K562 (cell line): Measurements from ENCODE around the gene PRCP. TPM values are rescaled to one million over a fixed set of nuclear protein-coding genes. Genes with fewer than 3 reads are reported as not detected.

Source experiments
- ARID3A ChIP-seq: IDR thresholded peaks from 2 replicates; pipeline ENCODE4 v1.6.1; 2012; ENCODE audit warnings: low read depth, low read length, improper control_type of control experiment, borderline replicate concordance
- COPS2 ChIP-seq: fragments of 450-650 bp; conservative IDR thresholded peaks from 2 replicates; pipeline ENCODE4 v1.6.1; 2016; ENCODE audit warnings: mild to moderate bottlenecking, moderate library complexity
- FOXO4 ChIP-seq: fragments of 450-650 bp; formaldehyde crosslinking; IDR thresholded peaks from 2 replicates; pipeline ENCODE4 v1.4.0; 2020; ENCODE audit warnings: mild to moderate bottlenecking, moderate library complexity
- HES1 ChIP-seq: fragments of 450-650 bp; IDR thresholded peaks from 2 replicates; pipeline ENCODE4 v1.6.1; 2016; ENCODE audit warnings: low read depth, mild to moderate bottlenecking, moderate library complexity
- HEY1 ChIP-seq: fragments of 250-450 bp; sonication (Bioruptor Pico); IDR thresholded peaks from 2 replicates; pipeline ENCODE4 v1.5.0; 2020; ENCODE audit warnings: mild to moderate bottlenecking, moderate library complexity, borderline replicate concordance
- MBD2 ChIP-seq: sonication (generic); IDR thresholded peaks from 2 replicates; pipeline ENCODE4 v1.6.1; 2016; ENCODE audit warnings: low read depth, borderline replicate concordance
- MXI1 ChIP-seq: IDR thresholded peaks from 2 replicates; pipeline ENCODE4 v1.6.1; 2011; ENCODE audit warnings: low read depth, mild to moderate bottlenecking, improper control_type of control experiment, low read length
- PREB ChIP-seq: sonication (generic); formaldehyde crosslinking; IDR thresholded peaks from 2 replicates; pipeline ENCODE4 v1.8.1; 2023; ENCODE audit warnings: mild to moderate bottlenecking, missing genetic modification reagents
- SMARCA4 ChIP-seq: fragments of 450-650 bp; IDR thresholded peaks from 2 replicates; pipeline ENCODE4 v1.6.1; 2016
- TFE3 ChIP-seq: fragments of 450-650 bp; formaldehyde crosslinking; IDR thresholded peaks from 2 replicates; pipeline ENCODE4 v1.4.0; 2020; ENCODE audit warnings: mild to moderate bottlenecking, mixed read lengths
- ZNF764 ChIP-seq: fragments of 250-450 bp; sonication (Bioruptor Pico); IDR thresholded peaks from 2 replicates; pipeline ENCODE4 v1.4.0; 2020; ENCODE audit warnings: low read depth, mild to moderate bottlenecking, moderate library complexity
- polyA plus RNA-seq, 8 experiments: library from polyadenylated mRNA; depleted of rRNA in 4 of 8; stranded (reverse) in 5 of 8; unstranded in 3 of 8; fragments of >200 nt; fragmentation: Nextera tagmentation in 2 of 8; fragmentation: Illumina TruSeq in 1 of 8; extraction: Ambion mirVana in 2 of 8; extraction: Trizol in 1 of 8; gene quantifications; 2 replicates each; pipeline versions ENCODE4 v1.2.1 to v1.2.3, GENCODE V29; 2011 to 2014; ENCODE audit warnings: inconsistent platforms in 1 of 8, missing spikeins in 1 of 8
- total RNA-seq, 7 experiments: library from RNA; depleted of rRNA in 6 of 7; stranded (reverse); fragments of >200 nt in 6 of 7; fragmentation: Illumina TruSeq in 2 of 7; extraction: Trizol in 2 of 7; gene quantifications; 2 replicates each; pipeline versions ENCODE4 v1.2.1 to v1.2.3, GENCODE V29; 2011 to 2021; ENCODE audit warnings: low replicate concordance in 1 of 7
- TF ChIP-seq, protein P1 (sequence below): IDR thresholded peaks from 3 replicates; pipeline ENCODE4 v1.6.1; 2011; ENCODE audit warnings: borderline replicate concordance, mild to moderate bottlenecking; ENCODE audit not compliant: insufficient read length, insufficient read depth
- TF ChIP-seq, protein P2 (sequence below): IDR thresholded peaks from 2 replicates; pipeline ENCODE4 v1.6.1; 2016; ENCODE audit warnings: missing genetic modification characterization, missing compliant biosample characterization
- TF ChIP-seq, protein P3 (sequence below), 2 experiments: fragments of 150-350 bp in 1 of 2; IDR thresholded peaks; 2 replicates each; pipeline ENCODE4 v1.6.1; 2012 to 2016; ENCODE audit warnings: low read depth in 2 of 2, low read length in 2 of 2, mild to moderate bottlenecking in 1 of 2, moderate library complexity in 1 of 2

PRCP gene
- total and polyA plus RNA-seq, 9 of the 15 experiments (the other 6 are each of a cell fraction or from before 2014, with no cell fraction given) = 9.5 to 43.1 (median 23.2) TPM

- TF ChIP-seq, protein P1, sequence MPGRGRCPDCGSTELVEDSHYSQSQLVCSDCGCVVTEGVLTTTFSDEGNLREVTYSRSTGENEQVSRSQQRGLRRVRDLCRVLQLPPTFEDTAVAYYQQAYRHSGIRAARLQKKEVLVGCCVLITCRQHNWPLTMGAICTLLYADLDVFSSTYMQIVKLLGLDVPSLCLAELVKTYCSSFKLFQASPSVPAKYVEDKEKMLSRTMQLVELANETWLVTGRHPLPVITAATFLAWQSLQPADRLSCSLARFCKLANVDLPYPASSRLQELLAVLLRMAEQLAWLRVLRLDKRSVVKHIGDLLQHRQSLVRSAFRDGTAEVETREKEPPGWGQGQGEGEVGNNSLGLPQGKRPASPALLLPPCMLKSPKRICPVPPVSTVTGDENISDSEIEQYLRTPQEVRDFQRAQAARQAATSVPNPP = no peak
- no peak for TF ChIP-seq COPS2
- no peak for TF ChIP-seq ZNF764 (CRISPR knock-in tag)
- TF ChIP-seq, protein P2, sequence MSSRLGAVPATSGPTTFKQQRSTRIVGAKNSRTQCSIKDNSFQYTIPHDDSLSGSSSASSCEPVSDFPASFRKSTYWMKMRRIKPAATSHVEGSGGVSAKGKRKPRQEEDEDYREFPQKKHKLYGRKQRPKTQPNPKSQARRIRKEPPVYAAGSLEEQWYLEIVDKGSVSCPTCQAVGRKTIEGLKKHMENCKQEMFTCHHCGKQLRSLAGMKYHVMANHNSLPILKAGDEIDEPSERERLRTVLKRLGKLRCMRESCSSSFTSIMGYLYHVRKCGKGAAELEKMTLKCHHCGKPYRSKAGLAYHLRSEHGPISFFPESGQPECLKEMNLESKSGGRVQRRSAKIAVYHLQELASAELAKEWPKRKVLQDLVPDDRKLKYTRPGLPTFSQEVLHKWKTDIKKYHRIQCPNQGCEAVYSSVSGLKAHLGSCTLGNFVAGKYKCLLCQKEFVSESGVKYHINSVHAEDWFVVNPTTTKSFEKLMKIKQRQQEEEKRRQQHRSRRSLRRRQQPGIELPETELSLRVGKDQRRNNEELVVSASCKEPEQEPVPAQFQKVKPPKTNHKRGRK = no peak
- TF ChIP-seq TFE3 = no peak
- 0 out of 2 replicates have a peak, but pooled peaks have one; percentile 43 for TF ChIP-seq HES1
- no peak for TF ChIP-seq ARID3A
- no peak for TF ChIP-seq MBD2
- TF ChIP-seq FOXO4 (CRISPR knock-in tag) = no peak
- TF ChIP-seq MXI1 = no peak
- TF ChIP-seq PREB = no peak
- TF ChIP-seq, protein P3, sequence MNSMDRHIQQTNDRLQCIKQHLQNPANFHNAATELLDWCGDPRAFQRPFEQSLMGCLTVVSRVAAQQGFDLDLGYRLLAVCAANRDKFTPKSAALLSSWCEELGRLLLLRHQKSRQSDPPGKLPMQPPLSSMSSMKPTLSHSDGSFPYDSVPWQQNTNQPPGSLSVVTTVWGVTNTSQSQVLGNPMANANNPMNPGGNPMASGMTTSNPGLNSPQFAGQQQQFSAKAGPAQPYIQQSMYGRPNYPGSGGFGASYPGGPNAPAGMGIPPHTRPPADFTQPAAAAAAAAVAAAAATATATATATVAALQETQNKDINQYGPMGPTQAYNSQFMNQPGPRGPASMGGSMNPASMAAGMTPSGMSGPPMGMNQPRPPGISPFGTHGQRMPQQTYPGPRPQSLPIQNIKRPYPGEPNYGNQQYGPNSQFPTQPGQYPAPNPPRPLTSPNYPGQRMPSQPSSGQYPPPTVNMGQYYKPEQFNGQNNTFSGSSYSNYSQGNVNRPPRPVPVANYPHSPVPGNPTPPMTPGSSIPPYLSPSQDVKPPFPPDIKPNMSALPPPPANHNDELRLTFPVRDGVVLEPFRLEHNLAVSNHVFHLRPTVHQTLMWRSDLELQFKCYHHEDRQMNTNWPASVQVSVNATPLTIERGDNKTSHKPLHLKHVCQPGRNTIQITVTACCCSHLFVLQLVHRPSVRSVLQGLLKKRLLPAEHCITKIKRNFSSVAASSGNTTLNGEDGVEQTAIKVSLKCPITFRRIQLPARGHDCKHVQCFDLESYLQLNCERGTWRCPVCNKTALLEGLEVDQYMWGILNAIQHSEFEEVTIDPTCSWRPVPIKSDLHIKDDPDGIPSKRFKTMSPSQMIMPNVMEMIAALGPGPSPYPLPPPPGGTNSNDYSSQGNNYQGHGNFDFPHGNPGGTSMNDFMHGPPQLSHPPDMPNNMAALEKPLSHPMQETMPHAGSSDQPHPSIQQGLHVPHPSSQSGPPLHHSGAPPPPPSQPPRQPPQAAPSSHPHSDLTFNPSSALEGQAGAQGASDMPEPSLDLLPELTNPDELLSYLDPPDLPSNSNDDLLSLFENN (IDR thresholded peaks at IDR 0.05; ENCODE audit: low read depth in 2 of 2, low read length in 2 of 2) = peak in 1 of 2 experiments; percentile 74; a peak in 2 of 4 replicates
- TF ChIP-seq SMARCA4 = peak; percentile 90
- TF ChIP-seq HEY1 = peak; percentile 80; the same call in 1 of the 2 replicates
Observed at GRCh38 chr11:82832983-82833382, 67.2 kb downstream of the PRCP start (continued).
